ENCODE data around the gene TMEM25.
A peak's percentile ranks its signal among the peaks of the same experiment; 100 is the strongest.
"Not testable (repeated sequence)": the region's sequence is repeated elsewhere in the genome, so short reads cannot be mapped to it uniquely, and the experiment has no call there.

Gene TMEM25

GRCh38 chr11:118574636-118575035 is 43.6 kb downstream of the TMEM25 start:
- no peak for TF ChIP-seq ZFP69B (tag by site-specific recombination; IDR thresholded peaks at IDR 0.05)
- no peak for TF ChIP-seq ZNF692 (tag by site-specific recombination; IDR thresholded peaks at IDR 0.05)
- TF ChIP-seq ZNF239 (tag by site-specific recombination; IDR thresholded peaks at IDR 0.05): no peak
- TF ChIP-seq ZNF121 (tag by site-specific recombination; IDR thresholded peaks at IDR 0.05): peak; percentile 87
- TF ChIP-seq ZNF398 (tag by site-specific recombination; IDR thresholded peaks at IDR 0.05): no peak
- no peak for TF ChIP-seq ZFP3 (tag by site-specific recombination; IDR thresholded peaks at IDR 0.05; ENCODE audit: low read depth)
- H3K4me3 ChIP-seq (ENCODE audit: low read depth, low read length): no peak overlapping the region
- no peaks in the 10 kb centered on the region; a peak in 1 of 3 replicates for H3K36me3 ChIP-seq (ENCODE audit: control insufficient read depth in 2 of 2, insufficient read depth in 1 of 2, low read length in 2 of 2)
- no peak overlapping the region for H3K27ac ChIP-seq (ENCODE audit: extremely low read depth, low read depth, low read length)
- H3K9me3 ChIP-seq (ENCODE audit: control insufficient read depth, insufficient read depth, low read depth, low read length): no peaks in the 10 kb centered on the region
- ChIA-PET CTCF (interaction anchor here (1.1 kb wide), 1 partner anchor 22 kb away, joined by 3 read pairs; no protein-coding TSS in a partner anchor), POLR2A (no interaction called here)
- no peaks in the 10 kb centered on the region for H3K4me1 ChIP-seq (ENCODE audit: control insufficient read depth, insufficient read depth, low read length)

- H3K4me1 ChIP-seq (ENCODE audit: control insufficient read depth, insufficient read depth, low read length); H3K27ac ChIP-seq (ENCODE audit: extremely low read depth, low read depth, low read length); POLR2A ChIA-PET; H3K4me3 ChIP-seq (ENCODE audit: low read depth, low read length); H3K9me3 ChIP-seq (ENCODE audit: control insufficient read depth, insufficient read depth, low read depth, low read length): not testable (repeated sequence)
- peaks cover 6 to 30% of the 10 kb centered on the region in 2 experiments; a peak in 2 of 3 replicates for H3K36me3 ChIP-seq (ENCODE audit: control insufficient read depth in 2 of 2, insufficient read depth in 1 of 2, low read length in 2 of 2)
- CTCF ChIA-PET: interaction anchor here (0.6 kb wide), 1 partner anchor 57 kb away, joined by 3 read pairs; no protein-coding TSS in a partner anchor
- peak; percentile 53; the same call in 1 of the 2 replicates for TF ChIP-seq GLI2 (tag by site-specific recombination; IDR thresholded peaks at IDR 0.05; ENCODE audit: borderline replicate concordance, low read depth)
- TF ChIP-seq RBAK (tag by site-specific recombination; IDR thresholded peaks at IDR 0.05): peak; percentile 67; the same call in 1 of the 2 replicates
- TF ChIP-seq ZNF433 (tag by site-specific recombination; IDR thresholded peaks at IDR 0.05; ENCODE audit: low read depth): peak; percentile 78; the same call in 1 of the 2 replicates
- peak; percentile 94 for TF ChIP-seq ZNF202 (tag by site-specific recombination; IDR thresholded peaks at IDR 0.05; ENCODE audit: borderline replicate concordance)
- 0 out of 2 replicates have a peak, but pooled peaks have one; percentile 22 for TF ChIP-seq ZNF366 (tag by site-specific recombination; conservative IDR thresholded peaks at IDR 0.05)
- TF ChIP-seq ZBTB21 (tag by site-specific recombination; IDR thresholded peaks at IDR 0.05): peak; percentile 55; the same call in 1 of the 2 replicates
- peak; percentile 80 for TF ChIP-seq ZNF266 (tag by site-specific recombination; IDR thresholded peaks at IDR 0.05; ENCODE audit: low read depth)
- TF ChIP-seq ZNF558 (tag by site-specific recombination; IDR thresholded peaks at IDR 0.05): peak; percentile 92
- TF ChIP-seq ZNF501 (tag by site-specific recombination; IDR thresholded peaks at IDR 0.05): peak; percentile 84
- TF ChIP-seq ZNF560 (tag by site-specific recombination; IDR thresholded peaks at IDR 0.05; ENCODE audit: borderline replicate concordance): peak; percentile 83
- peak; percentile 95 for TF ChIP-seq ZNF404 (tag by site-specific recombination; IDR thresholded peaks at IDR 0.05)
- TF ChIP-seq ZBTB11 (tag by site-specific recombination; conservative IDR thresholded peaks at IDR 0.05; ENCODE audit: low read depth): peak; percentile 86
- peak; percentile 42; the same call in 1 of the 2 replicates for TF ChIP-seq ZNF341 (tag by site-specific recombination; IDR thresholded peaks at IDR 0.05; ENCODE audit: low read depth)
- peak; percentile 87 for TF ChIP-seq ZXDB (tag by site-specific recombination; IDR thresholded peaks at IDR 0.05)
- TF ChIP-seq ZNF223 (tag by site-specific recombination; IDR thresholded peaks at IDR 0.05): peak; percentile 70; the same call in 1 of the 2 replicates
- peak; percentile 97 for TF ChIP-seq ZNF518A (tag by site-specific recombination; conservative IDR thresholded peaks at IDR 0.05; ENCODE audit: low read depth)
- peak; percentile 84 for TF ChIP-seq ZBTB8A (tag by site-specific recombination; IDR thresholded peaks at IDR 0.05)
- peak; percentile 20; the same call in 1 of the 2 replicates for TF ChIP-seq MZF1 (tag by site-specific recombination; IDR thresholded peaks at IDR 0.05; ENCODE audit: borderline replicate concordance)
Measured at GRCh38 chr11:118577995-118578394, 47.0 kb downstream of the TMEM25 start.

All from HEK293 (cell line).